GM13977 (cell line): ENCODE data around the gene PALLD.

Source experiments
- DNase-seq: peaks from one replicate; pipeline ENCODE4 v3.0.0; 2012; ENCODE audit warnings: low spot score
- CTCF ChIP-seq: IDR thresholded peaks from 2 replicates; pipeline ENCODE4 v1.5.1; 2012; ENCODE audit warnings: mild to moderate bottlenecking, control low read depth; ENCODE audit not compliant: insufficient read depth; ENCODE audit errors: extremely low read depth, missing control alignments
- in situ Hi-C: fragments of 300-500 bp; cut with MboI; formaldehyde crosslinking; loops from one replicate; pipeline ENCODE4 v1.12.0; 2022; ENCODE audit warnings: low sequenced_read_pairs, low pct_unique_long_range_greater_than_20kb, mixed read lengths, inconsistent platforms; ENCODE audit not compliant: unreplicated experiment

Gene PALLD

DNA sequence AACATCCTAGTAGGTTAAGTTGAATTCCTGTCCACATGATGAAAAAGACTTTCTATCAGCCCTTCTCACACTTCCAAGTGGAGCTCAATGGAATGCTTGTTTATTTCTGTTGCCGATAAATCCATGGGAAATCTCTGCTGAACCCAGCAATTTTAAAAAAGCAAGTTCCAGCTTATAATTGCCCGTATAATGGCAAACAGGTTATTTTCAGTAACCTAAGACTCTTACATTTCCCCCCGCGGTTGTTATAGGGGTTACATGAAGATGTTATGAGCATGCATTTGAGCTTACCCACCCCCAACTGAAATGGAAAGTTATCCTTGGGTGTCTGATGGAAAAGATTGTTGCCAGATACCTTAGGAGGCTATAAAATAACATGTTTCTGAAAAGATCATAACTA lies 136.2 kb downstream of the PALLD start:
- no peak for DNase-seq
- in situ Hi-C loops = no loop called here
- TF ChIP-seq CTCF = no peak

DNA sequence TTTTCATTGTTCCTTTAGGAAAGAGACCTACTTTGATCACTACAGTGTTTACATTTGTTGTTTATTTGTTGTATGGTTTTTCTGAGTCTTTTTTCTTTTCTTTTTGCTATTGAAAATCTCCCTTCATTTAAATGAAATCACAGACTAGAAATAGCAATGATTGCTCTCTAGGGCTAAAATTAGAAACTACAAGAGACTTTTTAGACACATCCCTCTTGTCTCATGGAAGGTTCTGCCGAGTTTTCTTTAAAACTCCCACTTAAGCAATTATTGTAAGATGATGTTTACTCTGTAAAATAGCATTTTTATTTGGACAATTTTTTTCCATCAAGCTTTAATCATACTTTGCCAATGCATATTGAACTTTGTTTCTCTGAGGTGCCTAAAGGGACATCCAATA lies 136.6 kb downstream of the PALLD start:
- no peak for TF ChIP-seq CTCF
- in situ Hi-C loops = no loop called here

DNA sequence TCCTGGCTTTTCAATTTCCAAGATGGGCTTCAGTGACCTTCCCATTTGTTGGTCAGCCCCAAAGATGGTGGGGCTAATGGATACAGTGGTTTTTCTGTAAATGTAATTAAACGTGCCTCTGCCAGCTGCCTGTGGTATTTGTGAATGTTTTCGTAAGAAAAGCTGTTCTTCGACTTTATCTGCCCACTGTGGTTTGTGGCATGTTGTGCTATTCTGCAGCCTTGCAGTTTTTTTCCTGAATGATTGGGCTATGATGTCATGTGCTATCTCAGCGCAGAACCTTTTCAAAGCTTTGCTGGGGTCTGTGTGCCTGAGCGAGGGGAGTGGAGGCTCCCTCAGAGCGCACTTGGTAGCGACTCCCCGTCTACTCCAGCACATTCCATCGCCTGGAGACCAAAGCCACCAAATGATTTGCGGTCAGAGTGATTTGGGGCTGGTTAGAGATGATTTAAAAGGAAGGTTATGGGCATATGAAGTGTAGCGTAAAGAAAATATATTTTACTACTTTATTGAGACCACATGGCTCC lies 137.5 kb downstream of the PALLD start:
- no peak for TF ChIP-seq CTCF
- DNase-seq = no peak
- in situ Hi-C loops = no loop called here

More for the DNA sequence above, 136.6 kb downstream of the PALLD start:
- DNase-seq = no peak

GRCh38 chr4:168636040-168636439 lies 139.2 kb downstream of the PALLD start:
- TF ChIP-seq CTCF = no peak
- DNase-seq = no peak
- in situ Hi-C loops = no loop called here

DNA sequence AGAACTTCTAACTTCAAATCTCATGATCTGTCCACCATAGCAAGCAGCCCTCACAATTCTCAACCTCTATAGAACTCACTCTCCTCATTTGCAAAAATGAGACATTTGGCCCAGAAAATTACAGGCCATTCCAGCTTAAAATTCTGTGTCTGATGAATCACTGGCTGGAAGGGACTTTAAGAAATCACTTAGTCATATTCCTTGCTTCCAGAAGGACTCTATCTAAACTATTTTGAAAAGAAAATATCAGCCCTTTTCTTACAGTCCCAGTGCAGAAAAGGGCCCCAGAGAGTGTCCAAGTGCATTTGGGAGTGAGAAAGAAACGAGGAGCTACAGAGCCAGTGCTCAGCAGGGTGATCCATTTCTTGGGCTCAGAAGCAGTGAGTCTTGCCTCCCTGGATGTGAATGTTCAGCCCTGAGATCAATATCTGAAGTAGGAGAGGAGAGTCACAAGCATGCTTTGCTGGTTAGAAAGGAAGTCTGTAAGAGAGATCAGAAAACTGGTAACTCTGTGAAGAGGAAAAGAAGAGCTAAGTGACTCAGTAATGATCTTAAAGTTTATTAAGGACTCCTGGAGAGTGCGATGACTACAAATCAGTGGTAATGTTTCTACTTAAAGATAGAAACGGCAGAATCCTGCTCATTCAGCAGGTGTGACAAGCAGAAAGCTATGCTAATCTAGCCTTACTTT lies 139.8 kb downstream of the PALLD start:
- DNase-seq = no peak
- in situ Hi-C loops = no loop called here
- TF ChIP-seq CTCF = no peak

GRCh38 chr4:168637872-168638756 lies 141.3 kb downstream of the PALLD start:
- in situ Hi-C loops = no loop called here
- no peak for DNase-seq
- TF ChIP-seq CTCF = no peak
